DMS153 (cell line): ENCODE measurements around the gene FYTTD1.
A peak's percentile ranks its signal among the peaks of the same experiment; 100 is the strongest.

Experiments used
- DNase-seq: peaks from one replicate; lab custom pipeline; 2025; lab: John Stamatoyannopoulos, UW

Gene FYTTD1

GRCh38 chr3:197737749-197738462 is 11.8 kb upstream of the FYTTD1 start:
- DNase-seq: no peak

DNA sequence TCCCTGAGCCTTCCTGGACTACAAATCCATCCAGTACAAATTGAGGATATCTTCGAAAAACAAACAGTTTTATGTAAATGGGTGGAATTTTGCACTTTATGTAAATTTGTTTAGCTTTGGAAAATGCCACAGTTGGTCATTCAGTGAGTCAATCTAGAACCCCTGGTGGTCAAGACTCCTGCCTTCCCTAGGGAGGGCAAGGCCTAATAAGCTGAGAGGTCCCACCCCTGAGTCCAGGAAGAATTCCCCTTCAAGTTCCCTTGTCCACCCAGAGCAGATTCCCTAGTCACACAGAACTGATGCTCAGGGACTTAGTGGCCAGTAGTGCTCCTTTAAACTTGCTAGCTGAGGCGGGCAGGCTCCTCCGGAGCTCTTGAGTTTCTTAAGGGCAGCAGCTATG is 6.9 kb upstream of the FYTTD1 start:
- DNase-seq: no peak

DNA sequence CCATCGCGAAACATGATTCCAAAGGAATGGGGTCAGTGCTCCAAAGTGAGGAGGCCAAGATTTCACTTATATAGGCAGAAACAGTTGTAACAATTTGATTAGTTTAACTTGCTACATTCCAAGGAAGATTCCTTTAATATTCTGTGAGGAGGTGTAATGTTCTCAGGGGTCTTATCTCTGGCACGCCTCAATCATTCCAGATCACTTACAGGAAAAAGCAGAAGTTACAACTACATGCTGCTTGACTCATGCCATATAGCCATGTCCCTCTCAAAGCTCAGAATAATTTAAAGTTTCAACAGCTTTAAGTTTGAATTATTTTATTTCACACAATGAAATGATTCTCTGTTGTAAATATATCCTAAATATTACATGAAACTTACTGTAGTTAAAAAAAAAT is 3.5 kb upstream of the FYTTD1 start:
- DNase-seq: no peak

GRCh38 chr3:197746801-197747237 is 2.9 kb upstream of the FYTTD1 start:
- DNase-seq: no peak

DNA sequence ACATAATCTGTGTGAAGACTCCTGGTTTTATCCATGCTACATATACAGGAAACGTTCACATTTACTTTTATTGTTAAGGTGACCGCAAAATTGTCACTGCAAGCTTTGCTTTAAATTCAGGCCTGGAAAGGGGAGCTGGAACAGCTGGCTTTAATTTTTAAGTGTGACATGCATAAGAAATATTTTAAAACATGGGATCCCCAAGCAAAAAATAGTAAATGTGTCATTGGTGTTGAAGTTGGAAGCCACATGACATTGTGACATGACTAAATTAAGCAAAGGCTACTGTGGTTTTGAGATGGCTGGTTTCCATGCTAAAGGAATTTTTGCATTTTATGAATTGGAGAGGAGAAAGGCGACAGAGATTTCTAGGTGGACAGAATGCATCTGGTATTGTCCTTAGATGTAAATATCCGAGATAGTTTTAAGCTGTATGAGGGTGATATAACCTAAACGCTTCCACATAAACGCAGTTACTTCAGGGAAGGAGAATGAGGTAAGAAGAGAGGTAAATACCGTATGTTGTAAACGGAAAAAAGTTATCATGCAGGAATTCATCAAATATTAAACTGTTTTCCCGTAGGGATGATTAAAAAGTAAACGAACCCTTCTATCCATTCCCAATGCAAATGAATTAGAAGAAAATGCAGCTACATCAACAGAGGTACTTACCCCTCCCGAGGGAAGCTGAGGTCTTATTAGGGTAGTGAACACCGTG is 927 bp upstream of the FYTTD1 start:
- DNase-seq: no peak

GRCh38 chr3:197749315-197749600 is 425 bp upstream of the FYTTD1 start:
- no peak for DNase-seq

DNA sequence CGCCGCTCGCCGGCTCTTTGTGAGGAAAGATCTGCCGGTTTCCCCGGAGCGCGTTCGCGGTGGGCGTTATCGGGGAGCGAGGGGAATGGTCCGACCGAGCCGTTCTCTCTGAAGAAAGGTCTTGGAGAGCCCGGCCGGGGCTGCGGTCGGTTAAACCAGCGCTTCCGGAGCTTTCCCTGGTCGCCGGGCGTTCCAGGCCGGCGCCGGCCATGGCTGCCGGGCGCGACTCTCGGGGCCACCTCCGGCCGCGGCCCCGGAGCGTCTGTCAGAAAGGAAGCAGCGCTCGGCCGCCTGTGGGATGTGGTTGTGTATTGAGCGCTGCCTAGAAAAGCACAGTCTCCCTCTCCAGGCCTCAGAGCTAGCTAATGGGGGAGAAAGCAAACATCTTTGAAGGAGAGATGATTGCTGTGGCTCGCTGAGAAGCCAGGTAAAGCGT is 731 bp downstream of the FYTTD1 start:
- DNase-seq: no peak

DNA sequence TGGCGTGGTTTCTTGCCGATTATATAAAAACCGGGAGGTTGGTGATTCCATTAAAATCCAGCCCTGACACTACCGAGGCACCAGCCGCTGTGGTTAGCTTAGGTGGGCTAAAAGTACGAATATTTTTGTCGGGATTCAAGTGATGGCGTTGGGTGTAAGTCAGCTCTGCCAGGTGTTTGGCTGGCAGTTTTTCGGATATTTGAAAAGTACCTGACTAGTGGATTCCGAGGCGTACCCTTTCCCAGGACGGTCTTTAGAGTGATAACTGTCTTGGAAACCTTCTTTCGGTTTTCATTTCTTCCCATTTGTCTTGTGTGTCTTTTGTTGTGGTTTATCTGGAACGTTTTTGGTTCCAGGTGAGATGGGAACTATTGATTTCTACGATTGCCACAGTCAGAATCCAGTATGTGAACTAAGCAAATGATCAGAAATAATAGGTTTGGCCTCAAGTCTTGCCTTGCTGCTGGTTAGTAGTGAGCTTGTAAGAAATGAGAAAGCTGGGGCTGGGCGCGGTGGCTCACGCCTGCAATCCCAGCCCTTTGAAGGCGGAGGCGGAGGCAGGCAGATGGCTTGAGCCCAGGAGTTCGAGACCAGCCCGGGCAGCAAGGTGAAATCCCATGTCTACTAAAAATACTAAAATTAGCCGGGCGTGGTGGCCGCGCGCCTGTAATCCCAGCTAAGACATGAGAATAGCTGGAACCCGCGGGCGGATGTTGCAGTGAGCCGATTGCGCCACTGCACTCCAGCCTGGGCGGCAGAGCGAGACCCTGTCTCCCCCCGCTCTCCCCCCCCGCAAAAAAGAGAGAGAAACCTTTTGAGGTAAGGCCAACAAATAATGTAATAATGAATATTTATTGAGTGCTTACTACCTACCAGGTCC is 1.4 kb downstream of the FYTTD1 start:
- DNase-seq: no peak

- no peak for DNase-seq
Measured at GRCh38 chr3:197752107-197752506, 2.4 kb downstream of the FYTTD1 start.

DNA sequence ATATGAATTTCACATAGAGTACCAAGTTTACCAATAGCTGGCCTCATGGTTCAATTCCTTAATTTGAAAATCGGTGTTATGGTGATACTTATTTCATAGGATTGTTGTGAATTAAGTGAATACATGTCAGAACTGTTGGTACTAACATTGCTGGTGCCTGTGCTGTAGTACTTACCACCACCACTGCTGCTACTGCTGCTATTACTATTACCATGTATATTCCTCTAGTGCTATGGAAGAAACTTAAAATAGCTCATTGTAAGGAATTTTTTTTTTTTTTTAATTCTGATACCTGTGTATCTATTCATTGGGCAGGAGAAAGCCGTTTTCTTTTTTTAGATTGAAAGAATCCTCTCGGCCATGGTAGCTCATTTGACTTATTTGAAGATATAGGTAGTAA is 3.6 kb downstream of the FYTTD1 start:
- no peak for DNase-seq

- DNase-seq: no peak
Measured at GRCh38 chr3:197756704-197757103, 7.0 kb downstream of the FYTTD1 start.

- DNase-seq: no peak
Measured at GRCh38 chr3:197758512-197758911, 8.8 kb downstream of the FYTTD1 start.

GRCh38 chr3:197761784-197762183 is 12.1 kb downstream of the FYTTD1 start:
- DNase-seq: no peak

- DNase-seq: no peak
Measured at GRCh38 chr3:197775317-197775716, 25.6 kb downstream of the FYTTD1 start.

- no peak for DNase-seq
Measured at GRCh38 chr3:197782230-197782629, 32.5 kb downstream of the FYTTD1 start.

GRCh38 chr3:197784019-197784585 is 34.4 kb downstream of the FYTTD1 start:
- DNase-seq: no peak

GRCh38 chr3:197787412-197787811 is 37.7 kb downstream of the FYTTD1 start:
- DNase-seq: no peak

GRCh38 chr3:197789309-197789708 is 39.6 kb downstream of the FYTTD1 start:
- DNase-seq: no peak

GRCh38 chr3:197790033-197790432 is 40.4 kb downstream of the FYTTD1 start:
- no peak for DNase-seq

GRCh38 chr3:197791113-197791891 is 41.6 kb downstream of the FYTTD1 start, which contains the start of gene LRCH3:
Gene LRCH3, plus strand, starts transcription at chr3:197791254. Its CDS starts 25 bp downstream, at chr3:197791279.
- DNase-seq: peak; percentile 61

DNA sequence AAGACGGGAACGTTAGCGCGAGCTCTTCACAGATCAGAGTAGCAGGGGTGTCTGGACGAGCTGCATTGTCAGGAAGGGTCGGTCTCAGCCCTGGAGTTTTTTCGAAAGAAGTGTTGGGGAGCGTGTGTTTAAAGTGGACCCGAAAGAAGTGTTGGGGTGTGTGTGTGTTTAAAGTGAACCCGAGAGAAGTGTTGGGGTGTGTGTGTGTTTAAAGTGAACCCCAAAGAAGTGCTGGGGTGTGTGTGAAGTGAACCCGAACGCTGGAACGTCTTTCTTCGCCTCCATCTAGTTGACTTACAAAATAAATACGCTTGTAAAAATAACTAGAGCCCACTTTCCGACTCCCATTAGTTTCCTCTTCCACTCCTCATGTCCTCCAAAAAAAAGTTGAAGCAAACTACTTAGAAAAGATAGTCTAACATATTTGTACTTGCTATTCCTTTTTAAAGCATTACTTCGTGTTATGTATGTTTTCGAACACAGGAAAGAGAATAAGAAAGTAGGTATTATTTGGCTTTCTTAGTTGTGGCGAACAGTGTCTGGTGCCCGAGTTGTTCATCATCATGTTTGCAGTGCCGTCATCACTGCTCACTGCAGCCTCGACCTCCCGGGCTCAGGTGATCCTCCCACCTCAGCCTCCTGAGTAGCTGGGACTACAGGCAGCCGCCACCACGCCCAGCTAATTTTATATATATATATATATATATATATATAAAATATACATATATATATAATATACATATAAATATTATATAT is 42.4 kb downstream of the FYTTD1 start:
- DNase-seq: no peak
